ENCODE measurements around the gene FER. TPM values are rescaled to one million over a fixed set of nuclear protein-coding genes. Genes with fewer than 3 reads are reported as not detected.

Gene FER
- total and polyA plus RNA-seq, 10 of the 15 experiments (the other 5 are each of a cell fraction or from before 2014, with no cell fraction given) = 4.4 to 19.1 (median 9.6) TPM

- Histone ChIP-seq H3K79me2 (ENCODE audit: control insufficient read depth, insufficient read depth, low read length) (no peaks in the 10 kb centered on the region), H3K4me2 (ENCODE audit: control insufficient read depth, insufficient read depth) (no peak overlapping the region), H3K36me3 (ENCODE audit: control insufficient read depth in 2 of 2, insufficient read depth in 2 of 2, low read length in 1 of 2) (peaks cover 0 to 1% of the 10 kb centered on the region in 2 experiments; a peak in 1 of 4 replicates), H3K4me3 (no peak overlapping the region), H4K20me1 (ENCODE audit: control insufficient read depth, insufficient read depth) (no peaks in the 10 kb centered on the region), H3K9ac (ENCODE audit: control insufficient read depth, insufficient read depth, low read length) (no peak overlapping the region), H2AFZ (ENCODE audit: control insufficient read depth, low read depth, low read length) (no peak overlapping the region), H3K4me1 (ENCODE audit: control insufficient read depth, insufficient read depth, low read length) (peaks cover 5% of the 10 kb centered on the region), H3K9me3 (replicated peaks; ENCODE audit: control insufficient read depth, insufficient read depth, low read length) (no peaks in the 10 kb centered on the region), H3K27me3 (replicated peaks in 1 of 2; ENCODE audit: control insufficient read depth in 2 of 2, insufficient read depth in 2 of 2, low read length in 1 of 2) (no peaks in the 10 kb centered on the region), H3K27ac (ENCODE audit: control insufficient read depth, insufficient read depth) (no peak overlapping the region)
- POLR2A ChIA-PET = no interaction called here
- intact Hi-C loops (cut with micrococcal nuclease; ENCODE audit: unreplicated experiment) = no loop called here
- ATAC-seq (no peak), FAIRE-seq (no peak), DNase-seq (ENCODE audit: low read depth, low spot score) (no peak)
- WGBS (ENCODE audit: insufficient coverage, insufficient replicate concordance, low lambda C conversion rate, missing lambda C conversion rate) = 87% methylated on average over 6 of the region's 6 CpGs
- no TSS peak for BruUV-seq (replicated peaks)
- RAD21 ChIA-PET (ENCODE audit: unreplicated experiment) = no interaction called here
- in situ Hi-C loops (cut with MboI) = no loop called here
- TF ChIP-seq STAT1 (conservative IDR thresholded peaks at IDR 0.05) (no peak), TBL1XR1 (IDR thresholded peaks at IDR 0.05; ENCODE audit: low read depth, low read length) (no peak), JUNB (IDR thresholded peaks at IDR 0.05) (no peak), HDAC2 (IDR thresholded peaks at IDR 0.05) (no peak), LARP7 (IDR thresholded peaks at IDR 0.05) (no peak), RCOR1 (conservative IDR thresholded peaks at IDR 0.05; ENCODE audit: low read depth, low read length) (no peak), ASH2L (IDR thresholded peaks at IDR 0.05; ENCODE audit: borderline replicate concordance, low read depth) (no peak), RAD51 (IDR thresholded peaks at IDR 0.05) (no peak), DPF2 (IDR thresholded peaks at IDR 0.05) (no peak), STAT3 (IDR thresholded peaks at IDR 0.05; ENCODE audit: low read depth, low read length) (no peak), MEF2A (IDR thresholded peaks at IDR 0.05; ENCODE audit: insufficient read depth, low read depth, low read length) (no peak), RBBP5 (conservative IDR thresholded peaks at IDR 0.05) (no peak), HCFC1 (IDR thresholded peaks at IDR 0.05; ENCODE audit: low read length) (no peak), TARDBP (IDR thresholded peaks at IDR 0.05; ENCODE audit: borderline replicate concordance) (no peak), ZNF217 (IDR thresholded peaks at IDR 0.05) (no peak), FOXM1 (IDR thresholded peaks at IDR 0.05; ENCODE audit: low read depth, low read length) (no peak), ZNF384 (IDR thresholded peaks at IDR 0.05; ENCODE audit: borderline replicate concordance, low read depth, low read length) (no peak), CBFB (IDR thresholded peaks at IDR 0.05; ENCODE audit: low read depth) (no peak)
- TF ChIP-seq, protein P1, sequence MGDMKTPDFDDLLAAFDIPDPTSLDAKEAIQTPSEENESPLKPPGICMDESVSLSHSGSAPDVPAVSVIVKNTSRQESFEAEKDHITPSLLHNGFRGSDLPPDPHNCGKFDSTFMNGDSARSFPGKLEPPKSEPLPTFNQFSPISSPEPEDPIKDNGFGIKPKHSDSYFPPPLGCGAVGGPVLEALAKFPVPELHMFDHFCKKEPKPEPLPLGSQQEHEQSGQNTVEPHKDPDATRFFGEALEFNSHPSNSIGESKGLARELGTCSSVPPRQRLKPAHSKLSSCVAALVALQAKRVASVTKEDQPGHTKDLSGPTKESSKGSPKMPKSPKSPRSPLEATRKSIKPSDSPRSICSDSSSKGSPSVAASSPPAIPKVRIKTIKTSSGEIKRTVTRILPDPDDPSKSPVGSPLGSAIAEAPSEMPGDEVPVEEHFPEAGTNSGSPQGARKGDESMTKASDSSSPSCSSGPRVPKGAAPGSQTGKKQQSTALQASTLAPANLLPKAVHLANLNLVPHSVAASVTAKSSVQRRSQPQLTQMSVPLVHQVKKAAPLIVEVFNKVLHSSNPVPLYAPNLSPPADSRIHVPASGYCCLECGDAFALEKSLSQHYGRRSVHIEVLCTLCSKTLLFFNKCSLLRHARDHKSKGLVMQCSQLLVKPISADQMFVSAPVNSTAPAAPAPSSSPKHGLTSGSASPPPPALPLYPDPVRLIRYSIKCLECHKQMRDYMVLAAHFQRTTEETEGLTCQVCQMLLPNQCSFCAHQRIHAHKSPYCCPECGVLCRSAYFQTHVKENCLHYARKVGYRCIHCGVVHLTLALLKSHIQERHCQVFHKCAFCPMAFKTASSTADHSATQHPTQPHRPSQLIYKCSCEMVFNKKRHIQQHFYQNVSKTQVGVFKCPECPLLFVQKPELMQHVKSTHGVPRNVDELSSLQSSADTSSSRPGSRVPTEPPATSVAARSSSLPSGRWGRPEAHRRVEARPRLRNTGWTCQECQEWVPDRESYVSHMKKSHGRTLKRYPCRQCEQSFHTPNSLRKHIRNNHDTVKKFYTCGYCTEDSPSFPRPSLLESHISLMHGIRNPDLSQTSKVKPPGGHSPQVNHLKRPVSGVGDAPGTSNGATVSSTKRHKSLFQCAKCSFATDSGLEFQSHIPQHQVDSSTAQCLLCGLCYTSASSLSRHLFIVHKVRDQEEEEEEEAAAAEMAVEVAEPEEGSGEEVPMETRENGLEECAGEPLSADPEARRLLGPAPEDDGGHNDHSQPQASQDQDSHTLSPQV (IDR thresholded peaks at IDR 0.05) = no peak
- CTCF ChIA-PET = interaction anchor here (1.0 kb wide), 1 partner anchor 25 kb away, joined by 3 read pairs; no protein-coding TSS in a partner anchor
- SMC1A ChIA-PET (ENCODE audit: uncharacterized antibody, unreplicated experiment) = interaction anchor here (0.8 to 1.5 kb wide), 5 partner anchors 9 to 274 kb away, joined by 3 read pairs; no protein-coding TSS in a partner anchor
Observed at GRCh38 chr5:109192555-109193281, 445.0 kb downstream of the FER start.
